GM12878 (cell line): ENCODE data around the gene ZBTB38. TPM values are rescaled to one million over a fixed set of nuclear protein-coding genes. Genes with fewer than 3 reads are reported as not detected.

Experiments used
- BRCA1 ChIP-seq: IDR thresholded peaks from 2 replicates; pipeline ENCODE4 v1.6.1; 2011; ENCODE audit warnings: low read depth, low read length, improper control_type of control experiment
- CBX3 ChIP-seq: fragments of 200-600 bp; sonication (generic); IDR thresholded peaks from 2 replicates; pipeline ENCODE4 v1.6.1; 2016; ENCODE audit warnings: low read depth, borderline replicate concordance
- CREM ChIP-seq: IDR thresholded peaks from 2 replicates; pipeline ENCODE4 v1.6.1; 2014; ENCODE audit warnings: antibody characterized with exemption, low read depth
- E2F8 ChIP-seq: fragments of 450-650 bp; IDR thresholded peaks from 2 replicates; pipeline ENCODE4 v1.6.1; 2018; ENCODE audit warnings: mild to moderate bottlenecking, low read depth, moderate library complexity; ENCODE audit not compliant: partially characterized antibody
- ELK1 ChIP-seq: IDR thresholded peaks from 2 replicates; pipeline ENCODE4 v1.6.1; 2012; ENCODE audit warnings: low read depth, low read length, improper control_type of control experiment
- HDAC2 ChIP-seq: fragments of 200-600 bp; sonication (generic); IDR thresholded peaks from 2 replicates; pipeline ENCODE4 v1.6.1; 2017
- IKZF2 ChIP-seq, 2 experiments: fragments of 450-650 bp; IDR thresholded peaks; 2 replicates each; pipeline ENCODE4 v1.6.1; 2017; ENCODE audit warnings: mild to moderate bottlenecking in 2 of 2, moderate library complexity in 2 of 2
- MAX ChIP-seq: IDR thresholded peaks from 2 replicates; pipeline ENCODE4 v1.6.1; 2012; ENCODE audit warnings: low read depth, low read length, improper control_type of control experiment
- NFIC ChIP-seq: IDR thresholded peaks from 2 replicates; pipeline ENCODE4 v1.6.1; 2012; ENCODE audit warnings: low read depth, mild to moderate bottlenecking, inconsistent platforms, low read length, moderate library complexity
- NKRF ChIP-seq: fragments of 450-650 bp; conservative IDR thresholded peaks from 2 replicates; pipeline ENCODE4 v1.6.1; 2017; ENCODE audit warnings: mild to moderate bottlenecking, moderate library complexity
- NR2C1 ChIP-seq: fragments of 450-650 bp; IDR thresholded peaks from 2 replicates; pipeline ENCODE4 v1.6.1; 2017; ENCODE audit warnings: antibody characterized with exemption, mild to moderate bottlenecking, moderate library complexity
- NR2C2 ChIP-seq: IDR thresholded peaks from 2 replicates; pipeline ENCODE4 v1.6.1; 2011; ENCODE audit warnings: borderline replicate concordance, low read depth; ENCODE audit not compliant: control insufficient read depth, insufficient read length
- NRF1 ChIP-seq: conservative IDR thresholded peaks from 2 replicates; pipeline ENCODE4 v1.6.1; 2011; ENCODE audit warnings: mild to moderate bottlenecking, low read depth, low read length, improper control_type of control experiment
- PAX8 ChIP-seq: fragments of 450-650 bp; IDR thresholded peaks from 2 replicates; pipeline ENCODE4 v1.6.1; 2017; ENCODE audit warnings: mild to moderate bottlenecking, moderate library complexity
- PBX3 ChIP-seq: IDR thresholded peaks from 2 replicates; pipeline ENCODE4 v1.6.1; 2011; ENCODE audit warnings: mild to moderate bottlenecking, low read depth, low read length, moderate library complexity; ENCODE audit not compliant: insufficient replicate concordance
- TCF3 ChIP-seq: IDR thresholded peaks from 2 replicates; pipeline ENCODE4 v1.6.1; 2012; ENCODE audit warnings: low read depth, mild to moderate bottlenecking, low read length, borderline replicate concordance; ENCODE audit not compliant: insufficient read depth
- YBX1 ChIP-seq: fragments of 450-650 bp; IDR thresholded peaks from 2 replicates; pipeline ENCODE4 v1.6.1; 2016; ENCODE audit warnings: antibody characterized with exemption
- YY1 ChIP-seq: IDR thresholded peaks from 2 replicates; pipeline ENCODE4 v1.6.1; 2011; ENCODE audit warnings: low read depth, mild to moderate bottlenecking, low read length
- ZNF217 ChIP-seq: fragments of 450-650 bp; IDR thresholded peaks from 2 replicates; pipeline ENCODE4 v1.6.1; 2017; ENCODE audit warnings: antibody characterized with exemption, mild to moderate bottlenecking
- ZNF384 ChIP-seq: IDR thresholded peaks from 2 replicates; pipeline ENCODE4 v1.6.1; 2012; ENCODE audit warnings: low read depth, mild to moderate bottlenecking, low read length, improper control_type of control experiment, borderline replicate concordance
- ZNF622 ChIP-seq: fragments of 450-650 bp; IDR thresholded peaks from 2 replicates; pipeline ENCODE4 v1.6.1; 2017; ENCODE audit warnings: mild to moderate bottlenecking, inconsistent platforms
- polyA plus RNA-seq, 11 experiments: library from polyadenylated mRNA; depleted of rRNA in 4 of 11; unstranded in 6 of 11; stranded (reverse) in 5 of 11; fragments of >200 nt; fragmentation: Nextera tagmentation in 4 of 11; fragmentation: Illumina TruSeq in 1 of 11; extraction: Ambion mirVana in 4 of 11; extraction: Trizol in 1 of 11; gene quantifications; 1 replicate in 1 of 11; 2 replicates in 10 of 11; pipeline versions ENCODE4 v1.2.1 to v1.2.3, GENCODE V29; 2011 to 2016; ENCODE audit warnings: inconsistent platforms in 2 of 11, missing spikeins in 2 of 11, low read depth in 1 of 11
- total RNA-seq, 4 experiments: library from RNA; depleted of rRNA in 3 of 4; stranded (reverse); fragments of >200 nt in 3 of 4; fragmentation: Illumina TruSeq in 1 of 4; extraction: Trizol in 1 of 4; gene quantifications; 2 replicates each; pipeline versions ENCODE4 v1.2.1 to v1.2.3, GENCODE V29; 2013 to 2021
- TF ChIP-seq, protein P1 (sequence below): IDR thresholded peaks from 2 replicates; pipeline ENCODE4 v1.6.1; 2012; ENCODE audit warnings: low read length, inconsistent platforms

ZBTB38 gene
- total and polyA plus RNA-seq, 10 of the 15 experiments (the other 5 are each of a cell fraction or from before 2014, with no cell fraction given), result 34.2 to 115 (median 88.6) TPM

- TF ChIP-seq YY1 (peak; percentile 97), E2F8 (no peak), CBX3 (no peak), ZNF622 (no peak), PAX8 (peak; percentile 84; the same call in 1 of the 2 replicates), NFIC (peak; percentile 46; the same call in 1 of the 2 replicates), IKZF2 (IDR thresholded peaks at IDR 0.05) (0 out of 4 replicates have a peak, but pooled peaks of 1 of the 2 experiments have one; percentile 11), ZNF384 (no peak), ELK1 (no peak), NR2C1 (no peak; the same call in 1 of the 2 replicates), TCF3 (no peak), MAX (no peak), BRCA1 (no peak), NRF1 (no peak), PBX3 (no peak), ZNF217 (no peak), HDAC2 (no peak), CREM (no peak), NR2C2 (no peak), NKRF (no peak), YBX1 (no peak)
- TF ChIP-seq, protein P1, sequence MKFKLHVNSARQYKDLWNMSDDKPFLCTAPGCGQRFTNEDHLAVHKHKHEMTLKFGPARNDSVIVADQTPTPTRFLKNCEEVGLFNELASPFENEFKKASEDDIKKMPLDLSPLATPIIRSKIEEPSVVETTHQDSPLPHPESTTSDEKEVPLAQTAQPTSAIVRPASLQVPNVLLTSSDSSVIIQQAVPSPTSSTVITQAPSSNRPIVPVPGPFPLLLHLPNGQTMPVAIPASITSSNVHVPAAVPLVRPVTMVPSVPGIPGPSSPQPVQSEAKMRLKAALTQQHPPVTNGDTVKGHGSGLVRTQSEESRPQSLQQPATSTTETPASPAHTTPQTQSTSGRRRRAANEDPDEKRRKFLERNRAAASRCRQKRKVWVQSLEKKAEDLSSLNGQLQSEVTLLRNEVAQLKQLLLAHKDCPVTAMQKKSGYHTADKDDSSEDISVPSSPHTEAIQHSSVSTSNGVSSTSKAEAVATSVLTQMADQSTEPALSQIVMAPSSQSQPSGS, result no peak; the same call in 1 of the 2 replicates
Observed at GRCh38 chr3:141412087-141412935, 44.0 kb downstream of the ZBTB38 start (continued).
